ENCODE data around the gene NAGLU.
"Not testable (repeated sequence)": the region's sequence is repeated elsewhere in the genome, so short reads cannot be mapped to it uniquely, and the experiment has no call there.

The NAGLU gene

DNA sequence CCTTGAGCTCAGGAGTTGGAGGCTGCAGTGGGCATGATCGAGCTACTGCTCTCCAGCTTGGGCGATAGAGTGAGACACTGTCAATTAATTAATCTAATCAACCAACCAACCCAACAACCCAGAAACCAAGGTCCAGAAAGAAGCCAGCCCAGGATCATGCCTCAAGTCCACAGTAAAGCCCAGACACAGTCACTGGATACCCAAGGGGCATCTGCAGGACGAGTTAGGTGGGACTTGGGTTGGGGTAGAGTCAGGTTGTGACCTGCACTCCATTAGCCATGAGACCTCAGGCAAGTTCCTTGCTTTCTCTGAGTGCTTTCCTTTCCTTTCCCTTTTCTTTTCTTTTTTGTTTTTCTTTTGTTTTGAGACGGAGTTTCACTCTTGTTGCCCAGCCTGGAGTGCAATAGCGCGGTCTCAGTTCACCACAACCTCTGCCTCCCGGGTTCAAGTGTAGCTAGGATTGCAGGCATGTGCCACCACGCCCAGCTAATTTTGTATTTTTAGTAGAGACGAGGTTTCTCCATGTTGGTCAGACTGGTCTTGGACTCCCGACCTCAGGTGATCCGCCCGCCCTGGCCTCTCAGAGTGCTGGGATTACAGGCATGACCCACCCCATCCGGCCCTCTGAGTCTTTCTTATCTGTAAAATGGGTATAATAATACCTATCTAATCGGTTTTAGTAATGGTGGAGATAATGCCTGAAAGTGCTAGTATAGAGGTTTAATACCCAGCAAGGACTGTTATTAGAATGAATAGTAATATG, 13.1 kb downstream of the NAGLU start:
- peak overlapping the region; percentile 71 for H3K4me3 ChIP-seq (ENCODE audit: low read length)
- H3K4me2 ChIP-seq (ENCODE audit: low read length), result peak overlapping the region; percentile 79
- no peaks in the 10 kb centered on the region for H3K27me3 ChIP-seq (ENCODE audit: control insufficient read depth, low read length)
- no peaks in the 10 kb centered on the region for H3K9me3 ChIP-seq (ENCODE audit: control insufficient read depth, insufficient read depth, low read length)
- peaks cover 9% of the 10 kb centered on the region for H3K79me2 ChIP-seq (ENCODE audit: control insufficient read depth, low read length)
- no peaks in the 10 kb centered on the region; the same call in 1 of the 2 replicates for H3K36me3 ChIP-seq (ENCODE audit: control insufficient read depth, low read length)
- no peak for TF ChIP-seq EZH2phosphoT487 (IDR thresholded peaks at IDR 0.05; ENCODE audit: borderline replicate concordance, low read length)
- TF ChIP-seq, protein P1, sequence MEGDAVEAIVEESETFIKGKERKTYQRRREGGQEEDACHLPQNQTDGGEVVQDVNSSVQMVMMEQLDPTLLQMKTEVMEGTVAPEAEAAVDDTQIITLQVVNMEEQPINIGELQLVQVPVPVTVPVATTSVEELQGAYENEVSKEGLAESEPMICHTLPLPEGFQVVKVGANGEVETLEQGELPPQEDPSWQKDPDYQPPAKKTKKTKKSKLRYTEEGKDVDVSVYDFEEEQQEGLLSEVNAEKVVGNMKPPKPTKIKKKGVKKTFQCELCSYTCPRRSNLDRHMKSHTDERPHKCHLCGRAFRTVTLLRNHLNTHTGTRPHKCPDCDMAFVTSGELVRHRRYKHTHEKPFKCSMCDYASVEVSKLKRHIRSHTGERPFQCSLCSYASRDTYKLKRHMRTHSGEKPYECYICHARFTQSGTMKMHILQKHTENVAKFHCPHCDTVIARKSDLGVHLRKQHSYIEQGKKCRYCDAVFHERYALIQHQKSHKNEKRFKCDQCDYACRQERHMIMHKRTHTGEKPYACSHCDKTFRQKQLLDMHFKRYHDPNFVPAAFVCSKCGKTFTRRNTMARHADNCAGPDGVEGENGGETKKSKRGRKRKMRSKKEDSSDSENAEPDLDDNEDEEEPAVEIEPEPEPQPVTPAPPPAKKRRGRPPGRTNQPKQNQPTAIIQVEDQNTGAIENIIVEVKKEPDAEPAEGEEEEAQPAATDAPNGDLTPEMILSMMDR (IDR thresholded peaks at IDR 0.05; ENCODE audit: low read depth, low read length, poor library complexity, severe bottlenecking), result no peak
- H3K9me2 ChIP-seq (replicated peaks; ENCODE audit: control insufficient read depth, low read length), result no peaks in the 10 kb centered on the region
- no peaks in the 10 kb centered on the region for H3F3A ChIP-seq (ENCODE audit: control insufficient read depth, insufficient read depth)
- H3K4me1 ChIP-seq (ENCODE audit: control insufficient read depth, low read length), result peaks cover 20% of the 10 kb centered on the region
- no peak overlapping the region for H3K27ac ChIP-seq (ENCODE audit: low read depth, low read length)
- H4K20me1 ChIP-seq (ENCODE audit: control insufficient read depth, insufficient read depth, low read depth, low read length), result no peaks in the 10 kb centered on the region

DNA sequence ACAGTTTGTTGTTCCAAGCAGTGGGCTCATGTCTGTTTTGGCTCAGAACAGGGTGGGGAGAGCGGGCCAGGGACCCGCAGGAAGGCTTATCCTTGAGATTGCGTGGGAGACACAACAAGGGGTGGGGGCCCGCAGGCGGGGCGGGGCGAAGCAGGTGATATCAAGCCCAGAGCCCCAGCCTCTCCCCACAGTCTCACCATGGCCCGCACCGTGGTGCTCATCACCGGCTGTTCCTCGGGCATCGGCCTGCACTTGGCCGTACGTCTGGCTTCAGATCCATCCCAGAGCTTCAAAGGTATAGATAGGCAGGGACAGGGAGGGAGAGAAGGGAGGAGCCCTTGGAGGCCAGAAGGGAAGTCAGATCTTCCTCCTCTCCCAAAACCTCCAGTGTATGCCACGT, 16.7 kb downstream of the NAGLU start, which contains the start of gene HSD17B1:
TSS of gene HSD17B1 (plus strand) at position 188 of the 400 bp plus-strand sequence. CDS start at position 199, 11 bp downstream.
- not testable (repeated sequence) for H3K27ac ChIP-seq (ENCODE audit: low read depth, low read length); H3K36me3 ChIP-seq (ENCODE audit: control insufficient read depth, low read length); H3K9me3 ChIP-seq (ENCODE audit: control insufficient read depth, insufficient read depth, low read length); H3F3A ChIP-seq (ENCODE audit: control insufficient read depth, insufficient read depth); H3K9me2 ChIP-seq (replicated peaks; ENCODE audit: control insufficient read depth, low read length); H4K20me1 ChIP-seq (ENCODE audit: control insufficient read depth, insufficient read depth, low read depth, low read length); H3K27me3 ChIP-seq (ENCODE audit: control insufficient read depth, low read length)
- H3K4me2 ChIP-seq (ENCODE audit: low read length), result peak within 1 kb of the TSS; percentile 96
- H3K79me2 ChIP-seq (ENCODE audit: control insufficient read depth, low read length), result peaks cover 18% of the 10 kb centered on the region
- H3K4me3 ChIP-seq (ENCODE audit: low read length), result peak within 1 kb of the TSS; percentile 99
- peaks cover 36% of the 10 kb centered on the region for H3K4me1 ChIP-seq (ENCODE audit: control insufficient read depth, low read length)

DNA sequence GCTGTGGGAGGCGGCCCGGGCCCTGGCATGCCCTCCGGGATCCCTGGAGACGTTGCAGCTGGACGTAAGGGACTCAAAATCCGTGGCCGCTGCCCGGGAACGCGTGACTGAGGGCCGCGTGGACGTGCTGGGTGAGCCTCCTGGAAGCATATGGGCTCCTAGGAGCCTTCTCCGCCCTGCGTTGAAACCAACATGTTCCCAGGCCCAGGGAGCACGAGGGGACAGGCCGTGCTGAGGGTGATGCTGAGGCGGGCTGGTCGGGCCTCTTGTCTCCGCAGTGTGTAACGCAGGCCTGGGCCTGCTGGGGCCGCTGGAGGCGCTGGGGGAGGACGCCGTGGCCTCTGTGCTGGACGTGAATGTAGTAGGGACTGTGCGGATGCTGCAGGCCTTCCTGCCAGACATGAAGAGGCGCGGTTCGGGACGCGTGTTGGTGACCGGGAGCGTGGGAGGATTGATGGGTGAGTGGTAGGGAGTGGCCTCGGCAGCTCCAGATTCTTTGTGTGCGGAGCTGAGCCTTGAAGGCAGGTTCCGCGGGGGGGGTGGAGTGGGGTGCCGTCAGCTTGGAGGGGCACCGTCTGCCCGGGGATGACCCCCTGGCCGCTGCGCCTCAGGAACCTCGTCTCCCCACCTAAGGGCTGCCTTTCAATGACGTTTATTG, 17.2 kb downstream of the NAGLU start:
- no peaks in the 10 kb centered on the region for H4K20me1 ChIP-seq (ENCODE audit: control insufficient read depth, insufficient read depth, low read depth, low read length)
- peak overlapping the region; percentile 99 for H3K4me3 ChIP-seq (ENCODE audit: low read length)
- H3K36me3 ChIP-seq (ENCODE audit: control insufficient read depth, low read length), result peaks cover 3% of the 10 kb centered on the region; the same call in 1 of the 2 replicates
- H3K27me3 ChIP-seq (ENCODE audit: control insufficient read depth, low read length), result no peaks in the 10 kb centered on the region
- H3K9me2 ChIP-seq (replicated peaks; ENCODE audit: control insufficient read depth, low read length), result no peaks in the 10 kb centered on the region
- no peak overlapping the region for H3K27ac ChIP-seq (ENCODE audit: low read depth, low read length)
- H3F3A ChIP-seq (ENCODE audit: control insufficient read depth, insufficient read depth), result no peaks in the 10 kb centered on the region
- peaks cover 33% of the 10 kb centered on the region for H3K4me1 ChIP-seq (ENCODE audit: control insufficient read depth, low read length)
- H3K9me3 ChIP-seq (ENCODE audit: control insufficient read depth, insufficient read depth, low read length), result no peaks in the 10 kb centered on the region
- no peak for TF ChIP-seq EZH2phosphoT487 (IDR thresholded peaks at IDR 0.05; ENCODE audit: borderline replicate concordance, low read length)
- TF ChIP-seq, protein P1 (IDR thresholded peaks at IDR 0.05; ENCODE audit: low read depth, low read length, poor library complexity, severe bottlenecking), result no peak
- H3K4me2 ChIP-seq (ENCODE audit: low read length), result peak overlapping the region; percentile 96
- H3K79me2 ChIP-seq (ENCODE audit: control insufficient read depth, low read length), result peaks cover 18% of the 10 kb centered on the region

DNA sequence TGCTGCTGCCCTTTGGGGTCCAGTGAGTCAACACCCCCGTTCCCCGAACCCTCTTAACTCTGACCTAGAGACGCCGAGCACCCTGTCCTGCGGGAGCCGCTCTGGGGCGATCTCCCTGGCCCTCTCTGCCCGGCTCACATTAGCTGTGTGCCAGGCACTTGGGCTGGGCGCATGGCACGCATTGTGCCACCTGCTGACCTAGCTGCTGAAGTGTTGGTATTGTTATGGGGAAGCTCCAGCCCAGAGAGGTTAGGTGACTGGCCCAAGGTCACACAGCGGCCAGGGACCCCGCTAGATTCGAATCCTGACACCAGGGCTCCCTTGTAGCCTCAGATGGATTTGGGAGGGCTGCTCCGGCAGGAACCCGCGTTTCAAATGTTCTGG, 17.8 kb downstream of the NAGLU start:
- no peaks in the 10 kb centered on the region for H4K20me1 ChIP-seq (ENCODE audit: control insufficient read depth, insufficient read depth, low read depth, low read length)
- no peaks in the 10 kb centered on the region for H3K27me3 ChIP-seq (ENCODE audit: control insufficient read depth, low read length)
- H3K79me2 ChIP-seq (ENCODE audit: control insufficient read depth, low read length), result peaks cover 18% of the 10 kb centered on the region
- TF ChIP-seq EZH2phosphoT487 (IDR thresholded peaks at IDR 0.05; ENCODE audit: borderline replicate concordance, low read length), result no peak
- TF ChIP-seq, protein P1 (IDR thresholded peaks at IDR 0.05; ENCODE audit: low read depth, low read length, poor library complexity, severe bottlenecking), result no peak
- no peaks in the 10 kb centered on the region for H3K9me2 ChIP-seq (replicated peaks; ENCODE audit: control insufficient read depth, low read length)
- peak overlapping the region; percentile 96 for H3K4me2 ChIP-seq (ENCODE audit: low read length)
- H3K27ac ChIP-seq (ENCODE audit: low read depth, low read length), result peak overlapping the region; percentile 53
- H3F3A ChIP-seq (ENCODE audit: control insufficient read depth, insufficient read depth), result no peaks in the 10 kb centered on the region
- no peaks in the 10 kb centered on the region for H3K9me3 ChIP-seq (ENCODE audit: control insufficient read depth, insufficient read depth, low read length)
- peaks cover 28% of the 10 kb centered on the region for H3K4me1 ChIP-seq (ENCODE audit: control insufficient read depth, low read length)
- H3K36me3 ChIP-seq (ENCODE audit: control insufficient read depth, low read length), result peaks cover 3% of the 10 kb centered on the region; the same call in 1 of the 2 replicates
- H3K4me3 ChIP-seq (ENCODE audit: low read length), result peak overlapping the region; percentile 99

Measured in DOHH2 (cell line).